Effector memory CD8-positive, alpha-beta T cell (primary cell): Measurements from ENCODE around the gene DCTN5.
A peak's percentile ranks its signal among the peaks of the same experiment; 100 is the strongest.
"Not testable (repeated sequence)": the region's sequence is repeated elsewhere in the genome, so short reads cannot be mapped to it uniquely, and the experiment has no call there.

Source experiments
- ATAC-seq: fragments of 150-1000 bp; cut with Tn5 transposase; replicated peaks from 2 replicates; pipeline ENCODE4 v1.10.0; 2021; ENCODE audit warnings: mild to moderate bottlenecking, moderate library complexity
- DNase-seq, 3 experiments: peaks; one replicate each; pipeline ENCODE4 v3.0.0; 2021
- H3K27ac Mint-ChIP-seq, 2 donors: one replicate each; pipeline ENCODE4 v1.8.0; 2022; ENCODE audit warnings: mild to moderate bottlenecking in 2 of 2, mixed read lengths in 2 of 2, moderate library complexity in 2 of 2
- H3K27me3 Mint-ChIP-seq, 2 donors: one replicate each; pipeline ENCODE4 v1.8.0; 2022; ENCODE audit warnings: mixed read lengths in 2 of 2
- H3K36me3 Mint-ChIP-seq: one replicate; pipeline ENCODE4 v1.8.0; 2022; ENCODE audit warnings: mild to moderate bottlenecking, moderate library complexity, mixed read lengths; ENCODE audit not compliant: insufficient read depth
- H3K4me1 Mint-ChIP-seq, 2 donors: one replicate each; pipeline ENCODE4 v1.8.0; 2022; ENCODE audit warnings: low read depth in 2 of 2, mixed read lengths in 2 of 2
- H3K4me3 Mint-ChIP-seq, 2 donors: one replicate each; pipeline ENCODE4 v1.8.0; 2022; ENCODE audit warnings: mild to moderate bottlenecking in 2 of 2, mixed read lengths in 2 of 2, moderate library complexity in 2 of 2
- H3K9me3 Mint-ChIP-seq, 2 donors: one replicate each; pipeline ENCODE4 v1.8.0; 2022; ENCODE audit warnings: mixed read lengths in 2 of 2
- total RNA-seq, 9 experiments: gene quantifications; one replicate each; lab custom pipeline; 2026; lab: John Stamatoyannopoulos, UW

Gene DCTN5
- total RNA-seq: 56.1 to 163 (median 114) reads per million in 9 experiments

DNA sequence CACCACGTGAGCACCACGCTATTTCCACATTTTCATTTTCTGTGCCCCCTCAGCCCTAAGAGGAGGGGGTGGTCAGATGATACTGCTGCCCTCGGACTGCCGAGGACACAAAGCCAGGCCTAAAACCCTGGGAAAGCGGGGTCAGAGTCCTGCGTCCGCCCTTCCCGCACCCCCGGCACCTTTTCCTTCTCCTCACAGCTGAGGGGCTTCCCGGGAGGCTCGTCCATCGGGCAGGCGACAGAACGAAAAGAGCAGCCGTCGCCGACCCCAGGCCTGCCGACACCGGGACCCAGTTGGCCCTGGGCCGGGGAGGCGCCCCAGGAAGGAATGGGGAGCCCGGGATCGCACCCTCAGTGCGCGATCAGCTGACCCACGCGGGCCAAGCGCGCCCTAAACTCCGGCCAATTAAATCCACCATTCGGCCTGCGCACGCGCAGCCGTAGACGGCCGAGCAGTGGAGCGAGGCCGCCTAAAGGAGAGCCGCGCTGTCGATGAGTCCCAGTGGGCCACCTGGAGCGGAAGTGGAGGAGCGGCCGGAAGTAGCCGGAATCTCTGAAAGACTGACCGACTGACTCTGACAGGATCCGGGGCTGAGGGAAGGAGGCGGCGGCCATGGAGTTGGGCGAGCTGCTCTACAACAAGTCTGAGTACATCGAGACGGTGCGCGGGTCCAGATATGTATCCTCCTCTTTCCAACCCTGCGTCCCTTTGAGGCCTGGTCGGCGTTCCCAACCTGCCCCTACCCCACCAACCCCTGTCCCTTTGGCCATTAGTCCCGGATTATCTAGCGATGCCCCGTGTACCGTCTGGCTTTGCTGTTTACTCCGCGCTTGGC lies at the start of gene DCTN5, which contains the start of gene PALB2:
DCTN5 (plus strand) TSS at position 536 of the 835 bp plus-strand sequence; CDS start at position 613, 77 bp downstream.
PALB2 (minus strand) TSS at position 380 of the 835 bp plus-strand sequence; CDS start at position 227, 153 bp downstream.
- peaks cover 47% of the 10 kb centered on the region for H3K36me3 Mint-ChIP-seq
- no peaks in the 10 kb centered on the region for H3K27me3 Mint-ChIP-seq
- ATAC-seq: peak; percentile 95
- H3K4me1 Mint-ChIP-seq: peaks cover 28% of the 10 kb centered on the region in 2 donors
- peak within 1 kb of the TSS; percentile 95 to 96 for H3K4me3 Mint-ChIP-seq
- H3K27ac Mint-ChIP-seq: peak within 1 kb of the TSS; percentile 97 to 98
- H3K9me3 Mint-ChIP-seq: no peaks in the 10 kb centered on the region
- peak; percentile 69 to 77 (median 72) for DNase-seq

DNA sequence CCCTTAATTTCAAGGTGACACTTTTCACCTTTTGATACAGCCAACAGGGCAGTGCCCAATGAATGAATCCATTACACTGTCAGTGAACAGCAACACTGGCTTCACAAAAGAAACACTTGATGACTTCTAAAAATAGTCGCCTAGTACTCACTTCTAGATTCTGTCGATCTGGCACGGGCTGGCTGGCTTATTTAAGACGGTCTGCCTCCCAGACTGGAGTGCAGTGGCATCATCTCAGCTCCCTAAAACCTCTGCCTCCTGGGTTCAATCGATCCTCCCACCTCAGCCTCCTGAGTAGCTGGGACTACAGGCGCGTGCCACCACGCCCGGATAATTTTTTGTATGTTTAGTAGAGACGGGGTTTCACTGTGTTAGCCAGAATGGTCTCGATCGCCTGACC lies 47.1 kb upstream of the DCTN5 start:
- Mint-ChIP-seq H3K27ac (no peak overlapping the region), H3K4me3 (no peak overlapping the region), H3K36me3 (peaks cover 19% of the 10 kb centered on the region), H3K27me3 (no peaks in the 10 kb centered on the region), H3K9me3 (no peaks in the 10 kb centered on the region), H3K4me1 (peaks cover 14 to 31% of the 10 kb centered on the region in 2 donors)
- DNase-seq: no peak
- no peak for ATAC-seq

- peaks cover 14% of the 10 kb centered on the region for H3K36me3 Mint-ChIP-seq
- peak overlapping the region; percentile 82 to 83 for H3K4me3 Mint-ChIP-seq
- DNase-seq (peak in 1 of 3 experiments; percentile 1), ATAC-seq (peak; percentile 1)
- peaks cover 14 to 31% of the 10 kb centered on the region in 2 donors for H3K4me1 Mint-ChIP-seq
- no peaks in the 10 kb centered on the region for H3K9me3 Mint-ChIP-seq
- H3K27me3 Mint-ChIP-seq: no peaks in the 10 kb centered on the region
- H3K27ac Mint-ChIP-seq: peak overlapping the region; percentile 58 to 81
Observed at GRCh38 chr16:23595246-23595950, 45.9 kb upstream of the DCTN5 start.

- DNase-seq (peak; percentile 86 to 93 (median 92)), ATAC-seq (peak; percentile 98)
- peak within 1 kb of the TSS; percentile 82 to 83 for H3K4me3 Mint-ChIP-seq
- H3K9me3 Mint-ChIP-seq: no peaks in the 10 kb centered on the region
- peaks cover 14 to 31% of the 10 kb centered on the region in 2 donors for H3K4me1 Mint-ChIP-seq
- H3K27ac Mint-ChIP-seq: peak within 1 kb of the TSS; percentile 58 to 81
- peaks cover 14% of the 10 kb centered on the region for H3K36me3 Mint-ChIP-seq
- no peaks in the 10 kb centered on the region for H3K27me3 Mint-ChIP-seq
Observed at GRCh38 chr16:23595951-23596720, 45.1 kb upstream of the DCTN5 start, which contains the start of gene NDUFAB1. Gene NDUFAB1 (minus strand): TSS chr16:23596316. CDS start chr16:23596290, 26 bp downstream.

GRCh38 chr16:23597003-23597756 lies 44.1 kb upstream of the DCTN5 start:
- H3K27me3 Mint-ChIP-seq: no peaks in the 10 kb centered on the region
- peaks cover 15% of the 10 kb centered on the region for H3K36me3 Mint-ChIP-seq
- ATAC-seq (no peak), DNase-seq (peak in 1 of 3 experiments; percentile 7)
- no peak overlapping the region for H3K27ac Mint-ChIP-seq
- H3K9me3 Mint-ChIP-seq: no peaks in the 10 kb centered on the region
- peaks cover 5 to 24% of the 10 kb centered on the region in 2 donors for H3K4me1 Mint-ChIP-seq
- H3K4me3 Mint-ChIP-seq: peak overlapping the region; percentile 40 to 83

DNA sequence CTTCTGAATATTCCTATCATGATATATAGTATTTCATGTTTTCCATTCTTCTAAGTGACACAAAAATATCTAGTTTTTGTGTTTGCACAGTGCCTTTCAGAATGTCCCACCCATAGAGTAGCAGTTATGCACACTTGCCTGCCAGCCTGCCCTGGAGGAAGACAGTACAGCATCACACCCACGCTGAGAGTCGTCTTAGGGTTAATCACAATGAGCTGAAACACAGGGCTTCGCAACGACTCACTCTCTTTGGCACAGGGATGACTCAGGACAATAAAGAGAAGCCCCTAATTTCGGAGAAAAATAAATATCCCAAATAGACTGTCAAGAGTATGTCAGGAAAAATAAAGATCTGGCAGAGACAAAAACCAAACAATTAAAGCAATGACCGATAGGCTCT lies 33.5 kb upstream of the DCTN5 start:
- Mint-ChIP-seq H3K9me3 (no peaks in the 10 kb centered on the region), H3K27me3 (no peaks in the 10 kb centered on the region), H3K27ac (no peak overlapping the region), H3K4me3 (no peak overlapping the region), H3K4me1 (no peaks in the 10 kb centered on the region), H3K36me3 (peaks cover 8% of the 10 kb centered on the region)
- no peak for ATAC-seq
- no peak for DNase-seq

GRCh38 chr16:23608194-23608593 lies 33.1 kb upstream of the DCTN5 start:
- ATAC-seq: no peak
- Mint-ChIP-seq H3K27ac (no peak overlapping the region), H3K4me1 (no peaks in the 10 kb centered on the region)

DNA sequence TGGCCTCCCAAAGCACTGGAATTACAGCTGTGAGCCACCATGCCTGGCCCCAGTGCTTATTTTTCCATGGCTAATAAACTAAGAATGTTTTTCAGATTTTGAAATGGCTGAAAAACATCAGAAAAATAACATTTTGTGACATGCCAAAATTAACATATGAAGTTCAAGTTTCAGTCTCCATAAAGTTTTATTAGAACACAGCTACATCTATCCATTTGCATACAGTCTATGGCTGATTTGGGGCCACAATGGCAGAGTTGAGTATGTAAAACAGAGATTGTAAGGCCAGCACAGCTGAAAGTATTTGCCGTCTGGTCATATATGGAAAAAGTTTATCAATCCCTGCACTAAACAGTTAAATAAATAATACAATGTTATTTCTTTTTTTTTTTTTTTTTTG lies 31.3 kb upstream of the DCTN5 start:
- H3K27me3 Mint-ChIP-seq: no peaks in the 10 kb centered on the region
- no peaks in the 10 kb centered on the region for H3K4me1 Mint-ChIP-seq
- H3K27ac Mint-ChIP-seq: no peak overlapping the region
- peaks cover 4% of the 10 kb centered on the region for H3K36me3 Mint-ChIP-seq
- no peak overlapping the region for H3K4me3 Mint-ChIP-seq
- DNase-seq: no peak
- H3K9me3 Mint-ChIP-seq: no peaks in the 10 kb centered on the region
- ATAC-seq: no peak

More at GRCh38 chr16:23608194-23608593, 33.1 kb upstream of the DCTN5 start:
- DNase-seq: no peak
- Mint-ChIP-seq H3K27me3 (no peaks in the 10 kb centered on the region), H3K36me3 (peaks cover 8% of the 10 kb centered on the region), H3K9me3 (no peaks in the 10 kb centered on the region), H3K4me3 (no peak overlapping the region)

GRCh38 chr16:23610905-23611304 lies 30.4 kb upstream of the DCTN5 start:
- H3K4me3 Mint-ChIP-seq, H3K4me1 Mint-ChIP-seq, H3K36me3 Mint-ChIP-seq, H3K27me3 Mint-ChIP-seq, H3K9me3 Mint-ChIP-seq, DNase-seq, H3K27ac Mint-ChIP-seq, ATAC-seq: not testable (repeated sequence)

DNA sequence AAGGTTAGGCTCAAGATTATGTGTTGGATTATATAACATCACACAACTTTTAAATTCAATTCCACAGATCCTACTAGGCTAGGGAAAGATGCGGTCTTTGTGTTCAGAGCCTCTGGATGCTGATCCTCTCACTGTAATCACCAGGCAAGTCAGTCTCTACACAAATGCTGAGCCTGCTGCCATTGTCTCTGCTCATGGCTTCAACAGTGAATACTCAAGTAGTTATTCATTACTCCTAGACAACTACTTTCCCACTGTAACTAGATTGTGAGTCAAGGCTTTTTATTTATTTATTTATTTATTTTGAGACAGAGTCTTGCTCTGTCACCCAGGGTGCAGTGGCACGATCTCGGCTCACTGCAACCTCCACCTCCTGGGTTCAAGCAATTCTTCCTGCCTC lies 29.3 kb upstream of the DCTN5 start:
- Mint-ChIP-seq H3K4me3 (no peak overlapping the region), H3K36me3 (peaks cover 10% of the 10 kb centered on the region), H3K27ac (no peak overlapping the region), H3K27me3 (no peaks in the 10 kb centered on the region), H3K9me3 (no peaks in the 10 kb centered on the region), H3K4me1 (no peaks in the 10 kb centered on the region)
- no peak for ATAC-seq
- DNase-seq: no peak

DNA sequence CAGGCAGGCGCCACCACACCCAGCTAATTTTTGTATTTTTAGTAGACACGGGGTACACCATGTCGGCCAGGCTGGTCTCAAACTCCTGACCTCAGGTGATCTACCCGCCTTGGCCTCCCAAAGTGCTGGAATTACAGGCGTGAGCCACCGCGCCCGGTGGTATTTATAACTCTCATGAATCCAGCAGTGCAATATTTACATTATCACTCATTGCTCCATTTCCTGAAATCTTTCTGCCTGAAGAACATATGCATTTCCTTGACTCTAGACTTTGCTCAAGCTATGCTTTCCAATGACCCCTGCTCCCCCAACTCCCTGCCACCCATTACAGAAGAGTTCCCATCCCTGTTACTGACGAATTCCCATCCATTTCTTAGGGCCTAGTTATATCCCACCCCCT lies 25.5 kb upstream of the DCTN5 start:
- no peaks in the 10 kb centered on the region for H3K4me1 Mint-ChIP-seq
- DNase-seq: no peak
- H3K9me3 Mint-ChIP-seq: no peaks in the 10 kb centered on the region
- ATAC-seq: no peak
- H3K27ac Mint-ChIP-seq: peak overlapping the region in 1 of 2 donors; percentile 30
- H3K4me3 Mint-ChIP-seq: no peak overlapping the region
- H3K36me3 Mint-ChIP-seq: peaks cover 23% of the 10 kb centered on the region
- H3K27me3 Mint-ChIP-seq: no peaks in the 10 kb centered on the region

GRCh38 chr16:23624092-23624491 lies 17.2 kb upstream of the DCTN5 start:
- no peaks in the 10 kb centered on the region for H3K9me3 Mint-ChIP-seq
- H3K27me3 Mint-ChIP-seq: no peaks in the 10 kb centered on the region
- H3K36me3 Mint-ChIP-seq: peaks cover 76% of the 10 kb centered on the region
- no peak for DNase-seq
- no peaks in the 10 kb centered on the region for H3K4me1 Mint-ChIP-seq
- no peak overlapping the region for H3K4me3 Mint-ChIP-seq
- H3K27ac Mint-ChIP-seq: no peak overlapping the region
- ATAC-seq: no peak
